GM12878 (cell line): ENCODE results near the gene MLF1. TPM values are rescaled to one million over a fixed set of nuclear protein-coding genes. Genes with fewer than 3 reads are reported as not detected.

Experiments
- ATF7 ChIP-seq: fragments of 450-650 bp; IDR thresholded peaks from 2 replicates; pipeline ENCODE4 v1.6.1; 2016; ENCODE audit warnings: low read depth, mild to moderate bottlenecking
- BMI1 ChIP-seq: fragments of 450-650 bp; IDR thresholded peaks from 2 replicates; pipeline ENCODE4 v1.6.1; 2016; ENCODE audit warnings: mild to moderate bottlenecking, moderate library complexity, borderline replicate concordance
- CHD4 ChIP-seq: fragments of 200-600 bp; sonication (generic); IDR thresholded peaks from 2 replicates; pipeline ENCODE4 v1.6.1; 2016; ENCODE audit warnings: mild to moderate bottlenecking
- EED ChIP-seq: sonication (generic); IDR thresholded peaks from 2 replicates; pipeline ENCODE4 v1.6.1; 2016; ENCODE audit warnings: antibody characterized with exemption, low read depth
- EGR1 ChIP-seq, 2 experiments: IDR thresholded peaks; 1 replicate in 1 of 2; 2 replicates in 1 of 2; pipeline ENCODE4 v1.6.1; 2011 to 2012; ENCODE audit warnings: low read depth in 2 of 2, low read length in 2 of 2, borderline replicate concordance in 1 of 2, mild to moderate bottlenecking in 1 of 2, moderate library complexity in 1 of 2
- EZH2 ChIP-seq: IDR thresholded peaks from 2 replicates; pipeline ENCODE4 v1.6.1; 2012; ENCODE audit warnings: low read depth, mild to moderate bottlenecking, control low read depth, inconsistent platforms, low read length, borderline replicate concordance; ENCODE audit not compliant: control insufficient read depth
- FOXK2 ChIP-seq: fragments of 450-650 bp; IDR thresholded peaks from 2 replicates; pipeline ENCODE4 v1.6.1; 2017; ENCODE audit warnings: mild to moderate bottlenecking, moderate library complexity
- GATAD2B ChIP-seq: fragments of 450-650 bp; conservative IDR thresholded peaks from 2 replicates; pipeline ENCODE4 v1.6.1; 2017; ENCODE audit warnings: low read depth, mild to moderate bottlenecking, moderate library complexity
- MYC ChIP-seq: IDR thresholded peaks from 2 replicates; pipeline ENCODE4 v1.6.1; 2011; ENCODE audit warnings: mild to moderate bottlenecking, low read length, moderate library complexity, inconsistent platforms; ENCODE audit not compliant: insufficient read depth, insufficient replicate concordance, insufficient read length, severe bottlenecking
- NRF1 ChIP-seq: conservative IDR thresholded peaks from 2 replicates; pipeline ENCODE4 v1.6.1; 2011; ENCODE audit warnings: mild to moderate bottlenecking, low read depth, low read length, improper control_type of control experiment
- POLR2AphosphoS5 ChIP-seq: IDR thresholded peaks from 2 replicates; pipeline ENCODE4 v1.6.1; 2011; ENCODE audit warnings: mild to moderate bottlenecking, low read length, inconsistent platforms
- RUNX3 ChIP-seq: IDR thresholded peaks from 2 replicates; pipeline ENCODE4 v1.6.1; 2012; ENCODE audit warnings: low read length, inconsistent platforms
- TCF3 ChIP-seq: IDR thresholded peaks from 2 replicates; pipeline ENCODE4 v1.6.1; 2012; ENCODE audit warnings: low read depth, mild to moderate bottlenecking, low read length, borderline replicate concordance; ENCODE audit not compliant: insufficient read depth
- ZNF24 ChIP-seq: fragments of 450-650 bp; IDR thresholded peaks from 2 replicates; pipeline ENCODE4 v1.6.1; 2017; ENCODE audit warnings: antibody characterized with exemption, mild to moderate bottlenecking
- ZNF622 ChIP-seq: fragments of 450-650 bp; IDR thresholded peaks from 2 replicates; pipeline ENCODE4 v1.6.1; 2017; ENCODE audit warnings: mild to moderate bottlenecking, inconsistent platforms
- polyA plus RNA-seq, 11 experiments: library from polyadenylated mRNA; depleted of rRNA in 4 of 11; unstranded in 6 of 11; stranded (reverse) in 5 of 11; fragments of >200 nt; fragmentation: Nextera tagmentation in 4 of 11; fragmentation: Illumina TruSeq in 1 of 11; extraction: Ambion mirVana in 4 of 11; extraction: Trizol in 1 of 11; gene quantifications; 1 replicate in 1 of 11; 2 replicates in 10 of 11; pipeline versions ENCODE4 v1.2.1 to v1.2.3, GENCODE V29; 2011 to 2016; ENCODE audit warnings: inconsistent platforms in 2 of 11, missing spikeins in 2 of 11, low read depth in 1 of 11
- total RNA-seq, 4 experiments: library from RNA; depleted of rRNA in 3 of 4; stranded (reverse); fragments of >200 nt in 3 of 4; fragmentation: Illumina TruSeq in 1 of 4; extraction: Trizol in 1 of 4; gene quantifications; 2 replicates each; pipeline versions ENCODE4 v1.2.1 to v1.2.3, GENCODE V29; 2013 to 2021
- TF ChIP-seq, protein P1 (sequence below): fragments of 450-650 bp; IDR thresholded peaks from 2 replicates; pipeline ENCODE4 v1.6.1; 2016; ENCODE audit warnings: mild to moderate bottlenecking, moderate library complexity, borderline replicate concordance
- TF ChIP-seq, protein P2 (sequence below): IDR thresholded peaks from 2 replicates; pipeline ENCODE4 v1.6.1; 2011; ENCODE audit warnings: mild to moderate bottlenecking, low read depth, low read length, moderate library complexity; ENCODE audit not compliant: insufficient replicate concordance
- TF ChIP-seq, protein P3 (sequence below): fragments of 450-650 bp; IDR thresholded peaks from 2 replicates; pipeline ENCODE4 v1.6.1; 2016; ENCODE audit warnings: mild to moderate bottlenecking
- TF ChIP-seq, protein P4 (sequence below): IDR thresholded peaks from 2 replicates; pipeline ENCODE4 v1.6.1; 2012; ENCODE audit warnings: mild to moderate bottlenecking, low read depth, low read length
- TF ChIP-seq, protein P5 (sequence below): IDR thresholded peaks from 2 replicates; pipeline ENCODE4 v1.6.1; 2011; ENCODE audit warnings: low read depth, mild to moderate bottlenecking, low read length, moderate library complexity, borderline replicate concordance; ENCODE audit errors: extremely low read depth

The MLF1 gene
- total and polyA plus RNA-seq, 10 of the 15 experiments (the other 5 are each of a cell fraction or from before 2014, with no cell fraction given) = 0.19 to 0.69 (median 0.40) TPM; not detected in 2

DNA sequence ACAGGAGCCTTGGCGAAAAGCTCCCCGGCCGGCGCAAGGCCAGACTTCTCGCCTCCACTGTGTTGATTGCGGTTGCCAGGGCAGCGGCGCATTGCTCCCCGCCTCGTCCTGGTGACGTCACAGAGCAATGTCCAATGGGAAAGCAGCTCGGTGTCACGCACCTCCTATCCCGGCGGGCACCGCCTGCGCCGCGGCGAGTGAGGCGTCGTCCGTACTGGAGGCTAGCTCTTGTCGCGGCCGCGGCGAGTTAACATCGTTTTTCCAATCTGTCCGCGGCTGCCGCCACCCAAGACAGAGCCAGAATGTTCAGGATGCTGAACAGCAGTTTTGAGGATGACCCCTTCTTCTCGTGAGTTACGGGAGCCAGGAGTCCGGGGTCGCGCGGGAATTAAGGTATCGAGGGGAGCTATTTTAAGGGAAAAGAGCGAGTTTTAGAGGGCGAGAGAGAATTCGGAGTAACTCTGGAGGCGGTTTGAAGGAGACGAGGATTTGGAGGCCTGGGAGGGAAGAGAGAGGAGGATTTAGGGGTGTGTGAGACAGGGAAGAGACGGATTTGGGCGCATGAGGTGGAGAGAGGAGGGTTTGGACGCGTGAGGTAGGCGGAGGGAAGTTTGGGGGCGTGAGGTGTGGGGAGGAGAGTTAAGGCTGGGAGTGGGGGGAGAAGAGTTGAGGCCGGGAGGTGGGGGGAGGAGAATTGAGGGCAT, at the start of gene MLF1 (continued):
- TF ChIP-seq EED (no peak), FOXK2 (no peak), ZNF622 (no peak), RUNX3 (no peak), MYC (no peak), EGR1 (IDR thresholded peaks at IDR 0.05; ENCODE audit: borderline replicate concordance in 1 of 2, low read depth in 2 of 2, low read length in 2 of 2) (no peak), NRF1 (no peak), ZNF24 (no peak), ATF7 (peak; percentile 92), TCF3 (no peak), BMI1 (peak; percentile 89), GATAD2B (no peak), EZH2 (no peak), CHD4 (no peak), POLR2AphosphoS5 (no peak)
- TF ChIP-seq, protein P1, sequence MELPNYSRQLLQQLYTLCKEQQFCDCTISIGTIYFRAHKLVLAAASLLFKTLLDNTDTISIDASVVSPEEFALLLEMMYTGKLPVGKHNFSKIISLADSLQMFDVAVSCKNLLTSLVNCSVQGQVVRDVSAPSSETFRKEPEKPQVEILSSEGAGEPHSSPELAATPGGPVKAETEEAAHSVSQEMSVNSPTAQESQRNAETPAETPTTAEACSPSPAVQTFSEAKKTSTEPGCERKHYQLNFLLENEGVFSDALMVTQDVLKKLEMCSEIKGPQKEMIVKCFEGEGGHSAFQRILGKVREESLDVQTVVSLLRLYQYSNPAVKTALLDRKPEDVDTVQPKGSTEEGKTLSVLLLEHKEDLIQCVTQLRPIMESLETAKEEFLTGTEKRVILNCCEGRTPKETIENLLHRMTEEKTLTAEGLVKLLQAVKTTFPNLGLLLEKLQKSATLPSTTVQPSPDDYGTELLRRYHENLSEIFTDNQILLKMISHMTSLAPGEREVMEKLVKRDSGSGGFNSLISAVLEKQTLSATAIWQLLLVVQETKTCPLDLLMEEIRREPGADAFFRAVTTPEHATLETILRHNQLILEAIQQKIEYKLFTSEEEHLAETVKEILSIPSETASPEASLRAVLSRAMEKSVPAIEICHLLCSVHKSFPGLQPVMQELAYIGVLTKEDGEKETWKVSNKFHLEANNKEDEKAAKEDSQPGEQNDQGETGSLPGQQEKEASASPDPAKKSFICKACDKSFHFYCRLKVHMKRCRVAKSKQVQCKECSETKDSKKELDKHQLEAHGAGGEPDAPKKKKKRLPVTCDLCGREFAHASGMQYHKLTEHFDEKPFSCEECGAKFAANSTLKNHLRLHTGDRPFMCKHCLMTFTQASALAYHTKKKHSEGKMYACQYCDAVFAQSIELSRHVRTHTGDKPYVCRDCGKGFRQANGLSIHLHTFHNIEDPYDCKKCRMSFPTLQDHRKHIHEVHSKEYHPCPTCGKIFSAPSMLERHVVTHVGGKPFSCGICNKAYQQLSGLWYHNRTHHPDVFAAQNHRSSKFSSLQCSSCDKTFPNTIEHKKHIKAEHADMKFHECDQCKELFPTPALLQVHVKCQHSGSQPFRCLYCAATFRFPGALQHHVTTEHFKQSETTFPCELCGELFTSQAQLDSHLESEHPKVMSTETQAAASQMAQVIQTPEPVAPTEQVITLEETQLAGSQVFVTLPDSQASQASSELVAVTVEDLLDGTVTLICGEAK = no peak
- TF ChIP-seq, protein P2, sequence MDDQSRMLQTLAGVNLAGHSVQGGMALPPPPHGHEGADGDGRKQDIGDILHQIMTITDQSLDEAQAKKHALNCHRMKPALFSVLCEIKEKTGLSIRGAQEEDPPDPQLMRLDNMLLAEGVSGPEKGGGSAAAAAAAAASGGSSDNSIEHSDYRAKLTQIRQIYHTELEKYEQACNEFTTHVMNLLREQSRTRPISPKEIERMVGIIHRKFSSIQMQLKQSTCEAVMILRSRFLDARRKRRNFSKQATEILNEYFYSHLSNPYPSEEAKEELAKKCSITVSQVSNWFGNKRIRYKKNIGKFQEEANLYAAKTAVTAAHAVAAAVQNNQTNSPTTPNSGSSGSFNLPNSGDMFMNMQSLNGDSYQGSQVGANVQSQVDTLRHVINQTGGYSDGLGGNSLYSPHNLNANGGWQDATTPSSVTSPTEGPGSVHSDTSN = no peak
- TF ChIP-seq, protein P3, sequence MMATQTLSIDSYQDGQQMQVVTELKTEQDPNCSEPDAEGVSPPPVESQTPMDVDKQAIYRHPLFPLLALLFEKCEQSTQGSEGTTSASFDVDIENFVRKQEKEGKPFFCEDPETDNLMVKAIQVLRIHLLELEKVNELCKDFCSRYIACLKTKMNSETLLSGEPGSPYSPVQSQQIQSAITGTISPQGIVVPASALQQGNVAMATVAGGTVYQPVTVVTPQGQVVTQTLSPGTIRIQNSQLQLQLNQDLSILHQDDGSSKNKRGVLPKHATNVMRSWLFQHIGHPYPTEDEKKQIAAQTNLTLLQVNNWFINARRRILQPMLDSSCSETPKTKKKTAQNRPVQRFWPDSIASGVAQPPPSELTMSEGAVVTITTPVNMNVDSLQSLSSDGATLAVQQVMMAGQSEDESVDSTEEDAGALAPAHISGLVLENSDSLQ = no peak
- TF ChIP-seq, protein P4, sequence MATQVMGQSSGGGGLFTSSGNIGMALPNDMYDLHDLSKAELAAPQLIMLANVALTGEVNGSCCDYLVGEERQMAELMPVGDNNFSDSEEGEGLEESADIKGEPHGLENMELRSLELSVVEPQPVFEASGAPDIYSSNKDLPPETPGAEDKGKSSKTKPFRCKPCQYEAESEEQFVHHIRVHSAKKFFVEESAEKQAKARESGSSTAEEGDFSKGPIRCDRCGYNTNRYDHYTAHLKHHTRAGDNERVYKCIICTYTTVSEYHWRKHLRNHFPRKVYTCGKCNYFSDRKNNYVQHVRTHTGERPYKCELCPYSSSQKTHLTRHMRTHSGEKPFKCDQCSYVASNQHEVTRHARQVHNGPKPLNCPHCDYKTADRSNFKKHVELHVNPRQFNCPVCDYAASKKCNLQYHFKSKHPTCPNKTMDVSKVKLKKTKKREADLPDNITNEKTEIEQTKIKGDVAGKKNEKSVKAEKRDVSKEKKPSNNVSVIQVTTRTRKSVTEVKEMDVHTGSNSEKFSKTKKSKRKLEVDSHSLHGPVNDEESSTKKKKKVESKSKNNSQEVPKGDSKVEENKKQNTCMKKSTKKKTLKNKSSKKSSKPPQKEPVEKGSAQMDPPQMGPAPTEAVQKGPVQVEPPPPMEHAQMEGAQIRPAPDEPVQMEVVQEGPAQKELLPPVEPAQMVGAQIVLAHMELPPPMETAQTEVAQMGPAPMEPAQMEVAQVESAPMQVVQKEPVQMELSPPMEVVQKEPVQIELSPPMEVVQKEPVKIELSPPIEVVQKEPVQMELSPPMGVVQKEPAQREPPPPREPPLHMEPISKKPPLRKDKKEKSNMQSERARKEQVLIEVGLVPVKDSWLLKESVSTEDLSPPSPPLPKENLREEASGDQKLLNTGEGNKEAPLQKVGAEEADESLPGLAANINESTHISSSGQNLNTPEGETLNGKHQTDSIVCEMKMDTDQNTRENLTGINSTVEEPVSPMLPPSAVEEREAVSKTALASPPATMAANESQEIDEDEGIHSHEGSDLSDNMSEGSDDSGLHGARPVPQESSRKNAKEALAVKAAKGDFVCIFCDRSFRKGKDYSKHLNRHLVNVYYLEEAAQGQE = no peak
- TF ChIP-seq, protein P5, sequence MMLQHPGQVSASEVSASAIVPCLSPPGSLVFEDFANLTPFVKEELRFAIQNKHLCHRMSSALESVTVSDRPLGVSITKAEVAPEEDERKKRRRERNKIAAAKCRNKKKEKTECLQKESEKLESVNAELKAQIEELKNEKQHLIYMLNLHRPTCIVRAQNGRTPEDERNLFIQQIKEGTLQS = no peak
